Trophoblast cell (in vitro differentiated cells and primary cell): ENCODE data around the gene ASPSCR1.
A peak's percentile ranks its signal among the peaks of the same experiment; 100 is the strongest.

ENCODE experiments used
- DNase-seq, 2 donors: peaks; one replicate each; pipeline ENCODE4 v3.0.0-alpha.2; 2016
- H2AFZ ChIP-seq: 2 replicates; pipeline ENCODE4 v1.6.1; 2013; ENCODE audit warnings: low read length, moderate library complexity, mild to moderate bottlenecking; ENCODE audit not compliant: insufficient read depth, poor library complexity
- H2AK5ac ChIP-seq: 2 replicates; pipeline ENCODE4 v1.6.1; 2013; ENCODE audit warnings: mild to moderate bottlenecking, low read length
- H2BK120ac ChIP-seq: 2 replicates; pipeline ENCODE4 v1.6.1; 2013; ENCODE audit warnings: low read length, mild to moderate bottlenecking, moderate library complexity; ENCODE audit not compliant: insufficient read depth, poor library complexity
- H2BK12ac ChIP-seq: 2 replicates; pipeline ENCODE4 v1.6.1; 2013; ENCODE audit warnings: mild to moderate bottlenecking, low read length, moderate library complexity
- H2BK5ac ChIP-seq: 2 replicates; pipeline ENCODE4 v1.6.1; 2013; ENCODE audit warnings: low read length, low read depth, moderate library complexity, mild to moderate bottlenecking; ENCODE audit not compliant: poor library complexity
- H3K14ac ChIP-seq: 2 replicates; pipeline ENCODE4 v1.6.1; 2013; ENCODE audit warnings: mild to moderate bottlenecking, low read length
- H3K18ac ChIP-seq: 2 replicates; pipeline ENCODE4 v1.6.1; 2013; ENCODE audit warnings: mild to moderate bottlenecking, low read length
- H3K23ac ChIP-seq: 2 replicates; pipeline ENCODE4 v1.6.1; 2013; ENCODE audit warnings: low read length
- H3K27ac ChIP-seq: 2 replicates; pipeline ENCODE4 v1.5.1; 2013; ENCODE audit warnings: low read depth, mild to moderate bottlenecking, inconsistent platforms, low read length, moderate library complexity
- H3K27me3 ChIP-seq: 2 replicates; pipeline ENCODE4 v1.6.1; 2013; ENCODE audit warnings: inconsistent platforms, mild to moderate bottlenecking, low read length, moderate library complexity; ENCODE audit not compliant: insufficient read depth
- H3K36me3 ChIP-seq, 2 experiments: 1 replicate in 1 of 2; 2 replicates in 1 of 2; pipeline ENCODE4 v1.6.1; 2013; ENCODE audit warnings: low read length in 2 of 2, mild to moderate bottlenecking in 2 of 2, moderate library complexity in 1 of 2; ENCODE audit not compliant: insufficient read depth in 2 of 2, control insufficient read depth in 1 of 2
- H3K4ac ChIP-seq: 2 replicates; pipeline ENCODE4 v1.6.1; 2013; ENCODE audit warnings: low read depth, mild to moderate bottlenecking, low read length, moderate library complexity
- H3K4me1 ChIP-seq, 2 experiments: 1 replicate in 1 of 2; 2 replicates in 1 of 2; pipeline ENCODE4 v1.6.1; 2013; ENCODE audit warnings: low read length in 2 of 2, mild to moderate bottlenecking in 2 of 2, moderate library complexity in 1 of 2; ENCODE audit not compliant: insufficient read depth in 2 of 2, control insufficient read depth in 1 of 2
- H3K4me2 ChIP-seq: 2 replicates; pipeline ENCODE4 v1.6.1; 2013; ENCODE audit warnings: inconsistent platforms, mild to moderate bottlenecking, low read length, moderate library complexity
- H3K4me3 ChIP-seq: 2 replicates; pipeline ENCODE4 v1.5.1; 2013; ENCODE audit warnings: mild to moderate bottlenecking, low read depth, low read length, inconsistent platforms
- H3K79me1 ChIP-seq: one replicate; pipeline ENCODE4 v1.6.1; 2013; ENCODE audit warnings: low read length
- H3K79me2 ChIP-seq: 2 replicates; pipeline ENCODE4 v1.6.1; 2013; ENCODE audit warnings: low read length, mild to moderate bottlenecking; ENCODE audit not compliant: control insufficient read depth, insufficient read depth, poor library complexity
- H3K9ac ChIP-seq: 2 replicates; pipeline ENCODE4 v1.6.1; 2013; ENCODE audit warnings: mild to moderate bottlenecking, low read length
- H3K9me3 ChIP-seq: 2 replicates; pipeline ENCODE4 v1.6.1; 2013; ENCODE audit warnings: low read depth, mild to moderate bottlenecking, control low read depth, inconsistent platforms, low read length; ENCODE audit not compliant: insufficient read depth
- H4K12ac ChIP-seq: 2 replicates; pipeline ENCODE4 v1.6.1; 2013; ENCODE audit warnings: low read depth, mild to moderate bottlenecking, low read length, moderate library complexity
- H4K8ac ChIP-seq: 2 replicates; pipeline ENCODE4 v1.6.1; 2013; ENCODE audit warnings: low read depth, mild to moderate bottlenecking, low read length, moderate library complexity
- H4K91ac ChIP-seq: one replicate; pipeline ENCODE4 v1.6.1; 2013; ENCODE audit warnings: low read depth, mild to moderate bottlenecking, low read length, moderate library complexity
- WGBS: extraction: QIAGEN DNeasy Blood & Tissue Kit; methylation state at CpG from one replicate; pipeline ENCODE4 v1.1.7; 2013; ENCODE audit warnings: missing lambda C conversion rate; ENCODE audit not compliant: insufficient read length, insufficient coverage; ENCODE audit errors: extremely low coverage; 5-methylcytosine and 5-hydroxymethylcytosine counted together

Gene ASPSCR1

DNA sequence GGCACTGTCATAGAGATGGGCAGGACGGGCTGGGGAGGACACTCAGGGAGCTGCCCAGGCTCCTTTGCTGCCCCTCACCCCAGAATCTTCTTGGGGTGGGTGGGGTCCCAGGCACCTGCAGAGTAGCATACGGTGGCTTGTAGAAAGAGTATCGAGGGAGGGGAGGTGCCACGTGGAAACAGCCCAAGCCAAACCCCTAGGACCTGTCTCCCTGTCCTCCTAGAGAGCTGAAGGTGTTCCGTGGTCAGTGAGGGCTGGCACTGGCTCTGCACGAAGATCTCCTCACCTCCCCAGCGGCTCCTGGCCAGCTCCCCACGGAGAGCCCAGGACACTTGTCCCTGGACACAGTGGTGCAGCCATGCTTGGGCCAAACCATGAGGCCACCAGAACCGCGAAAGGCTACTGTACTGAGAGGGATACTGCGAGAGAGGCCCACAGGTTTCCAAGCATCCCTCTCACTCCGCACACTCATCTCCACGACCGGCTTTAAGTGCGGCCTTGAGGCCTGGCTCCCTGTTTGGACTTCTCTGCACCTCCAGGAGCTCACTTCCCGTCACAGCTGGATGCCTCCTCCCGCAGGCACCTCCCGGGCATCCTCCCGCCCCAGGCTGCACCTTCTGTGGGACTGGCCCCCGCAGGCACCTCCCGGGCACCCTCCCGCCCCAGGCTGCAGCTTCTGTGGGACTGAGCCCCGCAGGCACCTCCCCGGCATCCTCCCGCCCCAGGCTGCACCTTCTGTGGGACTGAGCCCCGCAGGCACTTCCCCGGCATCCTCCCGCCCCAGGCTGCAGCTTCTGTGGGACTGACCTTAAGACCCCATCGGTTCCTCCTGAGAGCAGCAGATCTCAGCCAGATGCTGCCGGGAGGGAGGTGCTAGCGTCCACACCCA is 47.9 kb upstream of the ASPSCR1 start:
- Histone ChIP-seq H2BK120ac (no peak overlapping the region), H2AK5ac (no peak overlapping the region), H3K4me2 (no peak overlapping the region), H3K36me3 (peaks cover 0 to 4% of the 10 kb centered on the region in 2 experiments), H2BK5ac (no peak overlapping the region), H3K23ac (no peak overlapping the region), H3K9ac (no peak overlapping the region), H3K4me3 (no peak overlapping the region), H3K4ac (no peak overlapping the region), H3K27me3 (no peaks in the 10 kb centered on the region), H3K18ac (no peak overlapping the region), H3K14ac (no peak overlapping the region), H3K9me3 (no peaks in the 10 kb centered on the region), H3K79me1 (peaks cover 18% of the 10 kb centered on the region), H2BK12ac (no peak overlapping the region), H3K27ac (no peak overlapping the region), H3K79me2 (peaks cover 24% of the 10 kb centered on the region), H4K91ac (no peak overlapping the region), H2AFZ (no peak overlapping the region), H3K4me1 (peaks cover 22 to 26% of the 10 kb centered on the region in 2 experiments), H4K8ac (no peak overlapping the region), H4K12ac (no peak overlapping the region)
- DNase-seq = peak; percentile 58 to 68
- no CpG with 5 or more reads among the region's 31 CpGs for WGBS

DNA sequence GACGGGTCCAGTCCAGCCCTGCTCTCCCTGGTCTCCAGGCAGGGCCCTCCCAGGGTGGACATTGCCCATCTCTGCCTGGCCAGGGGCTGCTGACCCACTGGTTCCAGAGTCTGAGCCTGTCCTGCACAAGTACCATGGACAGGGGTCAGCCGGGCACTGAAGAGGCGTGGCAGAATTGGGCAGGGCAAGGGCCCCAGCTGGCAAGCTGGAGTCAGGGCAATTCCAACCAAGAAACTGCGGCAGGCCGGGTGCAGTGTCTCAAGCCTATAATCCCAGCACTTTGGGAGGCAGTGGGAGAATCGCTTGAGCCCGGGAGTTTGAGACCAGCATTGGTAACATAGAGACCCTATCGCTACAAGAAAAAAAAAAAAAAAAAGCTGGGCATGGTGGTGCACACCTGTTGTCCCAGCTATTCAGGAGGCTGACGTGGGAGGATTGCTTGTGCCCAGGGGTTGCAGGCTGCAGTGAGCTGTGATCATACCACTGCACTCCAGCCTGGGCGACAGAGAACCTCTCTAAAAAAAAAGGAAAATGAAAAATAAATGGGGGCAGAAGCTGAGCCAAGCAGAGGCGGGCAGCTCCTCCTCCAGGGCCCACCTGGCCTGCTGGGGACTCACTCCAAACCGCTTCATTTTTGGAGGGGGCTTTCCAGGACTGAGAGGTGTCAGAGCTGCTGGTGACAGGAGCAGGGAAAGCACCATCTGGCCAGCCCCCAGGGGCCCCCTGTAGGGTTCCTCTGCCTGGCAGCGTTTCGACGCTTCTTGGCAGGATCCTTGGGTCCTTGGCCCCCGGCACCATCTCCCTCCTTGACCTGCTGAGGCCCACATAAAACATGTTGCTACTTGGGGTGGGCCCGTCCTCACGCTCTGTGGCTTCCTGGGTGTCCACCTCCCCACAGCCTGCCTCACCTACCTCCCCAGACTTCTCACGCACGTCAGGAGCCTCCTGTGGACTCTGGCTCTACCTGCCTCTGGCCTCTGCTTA is 47.0 kb upstream of the ASPSCR1 start:
- Histone ChIP-seq H3K4me2 (no peak overlapping the region), H3K23ac (no peak overlapping the region), H3K27me3 (no peaks in the 10 kb centered on the region), H2BK5ac (no peak overlapping the region), H2AK5ac (no peak overlapping the region), H3K27ac (no peak overlapping the region), H3K36me3 (peaks cover 4 to 10% of the 10 kb centered on the region in 2 experiments), H2AFZ (no peak overlapping the region), H4K91ac (no peak overlapping the region), H3K18ac (no peak overlapping the region), H3K14ac (no peak overlapping the region), H3K79me1 (peaks cover 18% of the 10 kb centered on the region), H3K4me1 (peaks cover 14 to 18% of the 10 kb centered on the region in 2 experiments), H2BK120ac (no peak overlapping the region), H3K79me2 (peaks cover 17% of the 10 kb centered on the region), H4K8ac (no peak overlapping the region), H3K9ac (no peak overlapping the region), H3K9me3 (no peaks in the 10 kb centered on the region), H3K4me3 (no peak overlapping the region), H2BK12ac (no peak overlapping the region), H4K12ac (no peak overlapping the region), H3K4ac (no peak overlapping the region)
- DNase-seq = no peak
- WGBS = no CpG with 5 or more reads among the region's 20 CpGs

DNA sequence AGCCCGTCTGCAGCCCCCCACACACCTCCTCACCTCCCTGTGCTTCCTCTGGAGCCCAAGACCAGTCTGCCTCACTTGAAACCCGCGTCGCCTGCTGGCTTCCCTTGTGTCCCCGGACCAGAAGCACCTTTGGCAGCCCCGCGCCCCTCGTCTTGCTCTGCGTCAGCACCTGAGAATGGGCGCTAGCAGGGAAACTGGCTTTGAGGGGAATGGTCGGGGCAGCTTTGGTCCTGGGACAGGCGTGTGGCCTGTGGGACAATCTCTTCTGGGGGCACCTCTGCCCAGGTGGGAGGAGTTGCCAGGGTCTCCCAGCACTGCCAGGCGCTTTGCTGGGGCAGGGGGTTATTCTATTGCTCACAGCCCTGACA is 46.3 kb upstream of the ASPSCR1 start:
- Histone ChIP-seq H3K4me1 (peaks cover 9 to 15% of the 10 kb centered on the region in 2 experiments), H3K4ac (no peak overlapping the region), H2BK120ac (no peak overlapping the region), H2AK5ac (no peak overlapping the region), H3K9ac (no peak overlapping the region), H4K91ac (no peak overlapping the region), H4K8ac (no peak overlapping the region), H2BK5ac (no peak overlapping the region), H3K9me3 (no peaks in the 10 kb centered on the region), H2AFZ (no peak overlapping the region), H2BK12ac (no peak overlapping the region), H3K4me3 (no peak overlapping the region), H3K18ac (no peak overlapping the region), H3K27ac (no peak overlapping the region), H3K27me3 (no peaks in the 10 kb centered on the region), H3K4me2 (no peak overlapping the region), H3K36me3 (peaks cover 4 to 10% of the 10 kb centered on the region in 2 experiments), H4K12ac (no peak overlapping the region), H3K79me1 (peaks cover 17% of the 10 kb centered on the region), H3K79me2 (peaks cover 12% of the 10 kb centered on the region), H3K14ac (no peak overlapping the region), H3K23ac (no peak overlapping the region)
- DNase-seq = no peak
- no CpG with 5 or more reads among the region's 13 CpGs for WGBS

DNA sequence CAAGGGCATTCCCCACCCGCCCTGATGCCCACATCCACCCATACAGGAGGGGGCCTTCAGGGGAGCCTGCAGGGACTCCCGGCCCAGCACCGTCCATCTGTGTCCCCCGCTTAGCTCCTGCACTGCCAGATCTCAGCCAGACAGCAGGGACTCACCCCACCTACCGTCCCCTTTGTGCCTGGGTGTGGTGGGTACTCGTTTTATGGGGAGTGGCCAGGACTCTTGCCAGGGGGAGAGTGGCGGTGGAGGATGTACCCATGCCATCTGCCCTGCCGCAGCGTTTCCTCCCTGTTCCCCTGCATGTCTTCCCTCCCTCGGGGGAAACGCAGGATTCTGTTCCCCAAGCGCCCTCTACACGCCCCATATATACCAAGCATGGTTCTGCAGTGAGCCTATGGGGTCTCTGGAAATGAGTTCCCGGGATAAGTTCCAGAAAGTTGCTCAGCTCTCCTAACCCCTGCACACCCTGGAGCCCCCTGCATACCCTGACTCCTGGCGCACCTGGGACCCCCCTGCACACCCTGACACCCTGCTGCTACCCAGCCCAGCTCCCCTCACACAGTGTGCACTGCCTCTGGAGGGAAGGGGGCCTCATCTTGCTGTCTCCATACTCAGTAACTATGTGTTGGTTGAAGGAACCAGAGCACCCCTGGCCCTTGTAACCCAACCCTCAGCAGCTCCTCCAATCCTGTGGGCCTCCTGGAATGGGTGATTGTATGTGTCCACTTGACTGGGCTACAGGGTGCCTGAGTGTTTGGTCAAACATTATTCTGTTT is 45.7 kb upstream of the ASPSCR1 start:
- Histone ChIP-seq H2AFZ (no peak overlapping the region), H2BK12ac (no peak overlapping the region), H3K79me1 (peaks cover 14% of the 10 kb centered on the region), H3K4me2 (no peak overlapping the region), H3K4me3 (no peak overlapping the region), H3K27ac (no peak overlapping the region), H3K14ac (no peak overlapping the region), H3K36me3 (peaks cover 4 to 10% of the 10 kb centered on the region in 2 experiments), H4K12ac (no peak overlapping the region), H2BK120ac (no peak overlapping the region), H3K9ac (no peak overlapping the region), H3K23ac (no peak overlapping the region), H3K18ac (no peak overlapping the region), H3K79me2 (peaks cover 11% of the 10 kb centered on the region), H4K8ac (no peak overlapping the region), H3K4ac (no peak overlapping the region), H4K91ac (no peak overlapping the region), H3K4me1 (peaks cover 10 to 18% of the 10 kb centered on the region in 2 experiments), H2BK5ac (no peak overlapping the region), H3K9me3 (no peaks in the 10 kb centered on the region), H2AK5ac (no peak overlapping the region), H3K27me3 (no peaks in the 10 kb centered on the region)
- DNase-seq = no peak
- no CpG with 5 or more reads among the region's 15 CpGs for WGBS
